ENCODE data around the gene MRPL20. TPM values are rescaled to one million over a fixed set of nuclear protein-coding genes. Genes with fewer than 3 reads are reported as not detected.

The MRPL20 gene
- total RNA-seq, 1 donor from 2014 or later: 150 TPM

GRCh38 chr1:1364266-1364665, 42.8 kb downstream of the MRPL20 start:
- TF ChIP-seq CTCF (conservative IDR thresholded peaks at IDR 0.05; ENCODE audit: low read depth, low read length): no peak
- no peak for DNase-seq (ENCODE audit: low read depth)
- H3K4me3 ChIP-seq (ENCODE audit: low read depth, low read length): no peak overlapping the region

GRCh38 chr1:1361982-1362423, 45.1 kb downstream of the MRPL20 start:
- DNase-seq (ENCODE audit: low read depth): no peak
- no peak for TF ChIP-seq CTCF (conservative IDR thresholded peaks at IDR 0.05; ENCODE audit: low read depth, low read length)
- no peak overlapping the region for H3K4me3 ChIP-seq (ENCODE audit: low read depth, low read length)

GRCh38 chr1:1361233-1361981, 45.7 kb downstream of the MRPL20 start:
- H3K4me3 ChIP-seq (ENCODE audit: low read depth, low read length): no peak overlapping the region
- DNase-seq (ENCODE audit: low read depth): no peak
- TF ChIP-seq CTCF (conservative IDR thresholded peaks at IDR 0.05; ENCODE audit: low read depth, low read length): no peak

- DNase-seq (ENCODE audit: low read depth): peak; percentile 47
- no peak overlapping the region for H3K4me3 ChIP-seq (ENCODE audit: low read depth, low read length)
- TF ChIP-seq CTCF (conservative IDR thresholded peaks at IDR 0.05; ENCODE audit: low read depth, low read length): no peak
Observed at GRCh38 chr1:1360506-1361169, 46.5 kb downstream of the MRPL20 start.

GRCh38 chr1:1359664-1360468, 47.2 kb downstream of the MRPL20 start:
- no peak for DNase-seq (ENCODE audit: low read depth)
- no peak for TF ChIP-seq CTCF (conservative IDR thresholded peaks at IDR 0.05; ENCODE audit: low read depth, low read length)
- no peak overlapping the region for H3K4me3 ChIP-seq (ENCODE audit: low read depth, low read length)

GRCh38 chr1:1359308-1359663, 47.8 kb downstream of the MRPL20 start:
- TF ChIP-seq CTCF (conservative IDR thresholded peaks at IDR 0.05; ENCODE audit: low read depth, low read length): no peak
- DNase-seq (ENCODE audit: low read depth): no peak
- no peak overlapping the region for H3K4me3 ChIP-seq (ENCODE audit: low read depth, low read length)
